Central memory CD8-positive, alpha-beta T cell (primary cell): ENCODE measurements around the gene SLC25A40.
"Not testable (repeated sequence)": the region's sequence is repeated elsewhere in the genome, so short reads cannot be mapped to it uniquely, and the experiment has no call there.

Experiments
- ATAC-seq: fragments of 150-1000 bp; cut with Tn5 transposase; replicated peaks from 2 replicates; pipeline ENCODE4 v1.10.0; 2022; ENCODE audit warnings: mild to moderate bottlenecking, moderate FRiP score, moderate number of reproducible peaks; ENCODE audit not compliant: poor library complexity, severe bottlenecking; ENCODE audit errors: extremely low read depth
- DNase-seq, 2 donors: peaks; one replicate each; pipeline ENCODE4 v3.0.0; 2021; ENCODE audit warnings: low spot score in 2 of 2
- H3K27ac Mint-ChIP-seq: one replicate; pipeline ENCODE4 v1.8.0; 2022; ENCODE audit warnings: low read depth, mild to moderate bottlenecking, moderate library complexity, mixed read lengths
- H3K27me3 Mint-ChIP-seq: one replicate; pipeline ENCODE4 v1.8.0; 2022; ENCODE audit warnings: mixed read lengths
- H3K36me3 Mint-ChIP-seq: one replicate; pipeline ENCODE4 v1.8.0; 2022; ENCODE audit warnings: mild to moderate bottlenecking, moderate library complexity, mixed read lengths; ENCODE audit not compliant: insufficient read depth
- H3K4me1 Mint-ChIP-seq: one replicate; pipeline ENCODE4 v1.8.0; 2022; ENCODE audit warnings: mixed read lengths
- H3K4me3 Mint-ChIP-seq: one replicate; pipeline ENCODE4 v1.8.0; 2022; ENCODE audit warnings: mild to moderate bottlenecking, moderate library complexity, mixed read lengths
- H3K9me3 Mint-ChIP-seq: one replicate; pipeline ENCODE4 v1.8.0; 2022; ENCODE audit warnings: mixed read lengths

Gene SLC25A40

GRCh38 chr7:87882151-87882937 lies 6.2 kb upstream of the SLC25A40 start:
- Mint-ChIP-seq H3K36me3 (peaks cover 16% of the 10 kb centered on the region), H3K27me3 (no peaks in the 10 kb centered on the region), H3K4me3 (no peak overlapping the region), H3K9me3 (no peaks in the 10 kb centered on the region), H3K27ac (peak overlapping the region; percentile 43), H3K4me1 (peaks cover 29% of the 10 kb centered on the region)
- DNase-seq (no peak), ATAC-seq (no peak)

DNA sequence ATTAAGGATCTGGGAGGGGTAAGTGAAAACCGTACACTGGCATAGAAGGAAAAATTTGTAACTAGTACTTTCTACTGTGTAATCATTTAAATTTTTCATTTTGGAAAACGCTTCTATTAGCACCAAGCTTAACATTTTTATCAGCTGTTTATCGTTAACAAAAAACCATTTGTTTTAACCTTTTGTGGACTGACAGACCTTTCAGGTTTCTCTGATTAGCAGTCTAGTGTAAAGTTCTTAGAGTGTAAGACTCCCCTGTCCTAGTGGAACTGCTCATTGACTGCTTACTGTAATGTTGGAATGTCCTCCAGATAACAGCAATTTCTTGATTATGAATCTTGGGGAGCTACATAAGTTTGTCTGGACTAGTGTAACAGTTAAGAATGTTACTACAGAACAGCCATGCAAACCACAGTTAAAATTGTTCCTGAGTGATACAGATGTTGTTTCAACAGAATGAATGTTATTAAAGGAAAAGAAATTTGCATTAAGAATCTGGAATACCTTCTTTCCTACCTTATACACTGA lies 2.1 kb upstream of the SLC25A40 start:
- peaks cover 7% of the 10 kb centered on the region for H3K36me3 Mint-ChIP-seq
- H3K4me3 Mint-ChIP-seq = peak overlapping the region; percentile 96
- H3K4me1 Mint-ChIP-seq = peaks cover 42% of the 10 kb centered on the region
- H3K9me3 Mint-ChIP-seq = no peaks in the 10 kb centered on the region
- DNase-seq (no peak), ATAC-seq (no peak)
- H3K27ac Mint-ChIP-seq = no peak overlapping the region
- no peaks in the 10 kb centered on the region for H3K27me3 Mint-ChIP-seq

GRCh38 chr7:87877366-87878040 lies 1.3 kb upstream of the SLC25A40 start:
- peak overlapping the region; percentile 96 for H3K4me3 Mint-ChIP-seq
- no peak for ATAC-seq
- DNase-seq = no peak
- no peaks in the 10 kb centered on the region for H3K27me3 Mint-ChIP-seq
- H3K27ac Mint-ChIP-seq = peak overlapping the region; percentile 99
- no peaks in the 10 kb centered on the region for H3K9me3 Mint-ChIP-seq
- H3K36me3 Mint-ChIP-seq = peaks cover 7% of the 10 kb centered on the region
- H3K4me1 Mint-ChIP-seq = peaks cover 43% of the 10 kb centered on the region

- Mint-ChIP-seq H3K36me3 (peaks cover 7% of the 10 kb centered on the region), H3K27ac (peak overlapping the region; percentile 99), H3K27me3 (no peaks in the 10 kb centered on the region), H3K4me1 (peaks cover 44% of the 10 kb centered on the region), H3K9me3 (no peaks in the 10 kb centered on the region), H3K4me3 (peak overlapping the region; percentile 96)
- DNase-seq = peak in 1 of 2 donors; percentile 21
- ATAC-seq = peak; percentile 29
These were observed 692 bp upstream of the SLC25A40 start for GRCh38 chr7:87876869-87877234.

DNA sequence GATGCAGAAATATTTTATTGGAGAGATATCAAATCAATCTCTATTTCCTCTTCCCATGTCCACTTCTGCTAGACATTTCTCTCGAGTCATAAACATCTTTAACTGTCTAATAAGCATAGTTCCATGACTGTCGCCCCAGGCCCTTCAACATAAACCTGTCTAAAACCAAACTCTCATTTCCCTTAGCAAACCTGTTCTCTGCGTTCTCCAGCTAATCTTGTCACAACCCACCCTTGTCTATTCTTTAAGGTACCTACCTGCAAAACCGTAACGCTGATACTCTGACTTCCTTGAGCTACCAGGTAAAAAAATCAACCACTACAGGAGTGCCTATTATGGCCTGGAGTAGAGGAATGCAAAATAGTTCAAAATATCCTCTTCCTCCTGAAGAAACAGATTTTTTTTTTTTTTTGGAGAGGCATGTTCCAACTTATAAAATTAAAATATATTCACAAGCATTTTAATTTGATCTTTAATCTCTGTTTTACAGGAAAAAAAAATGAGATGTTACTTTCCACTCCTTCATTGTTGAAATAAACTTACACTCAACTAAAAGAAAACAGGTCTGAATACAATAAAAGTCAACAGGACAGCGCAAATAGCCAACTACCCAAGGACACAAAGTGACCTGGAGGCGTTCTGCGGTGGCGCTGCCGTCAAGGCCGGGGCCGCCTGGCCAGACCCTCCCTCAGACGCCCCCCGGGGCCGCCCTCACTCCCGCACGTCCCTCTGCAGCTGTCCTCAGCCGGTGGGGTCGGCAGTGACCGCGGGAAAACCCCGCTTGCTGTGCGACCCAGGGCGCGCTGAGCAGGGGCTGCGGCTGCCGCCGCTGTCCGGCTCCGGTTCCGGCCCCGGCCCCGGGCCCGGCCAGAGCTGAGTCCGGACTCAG lies 765 bp downstream of the SLC25A40 start:
- Mint-ChIP-seq H3K36me3 (peaks cover 7% of the 10 kb centered on the region), H3K27me3 (no peaks in the 10 kb centered on the region), H3K9me3 (no peaks in the 10 kb centered on the region), H3K4me1 (peaks cover 36% of the 10 kb centered on the region), H3K4me3 (peak overlapping the region; percentile 96), H3K27ac (peak overlapping the region; percentile 99)
- DNase-seq = no peak
- ATAC-seq = no peak

DNA sequence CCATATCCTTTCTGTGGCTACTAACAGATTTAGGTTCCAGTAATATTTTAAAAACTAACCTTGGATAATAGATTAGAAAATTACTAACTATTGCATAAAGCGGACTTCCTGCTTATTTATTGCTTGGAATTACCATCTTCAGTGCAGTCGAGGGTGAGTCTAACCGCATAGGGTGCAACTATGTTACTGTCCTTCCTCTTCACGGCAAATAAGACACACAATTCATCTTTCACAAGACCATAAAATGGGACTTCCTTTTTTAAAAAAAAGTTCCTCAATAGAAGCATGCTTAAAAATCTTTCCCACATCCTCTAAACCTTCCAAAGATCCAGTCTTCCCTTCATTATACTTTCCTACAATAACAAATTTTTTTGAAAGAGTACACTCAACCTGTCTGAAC lies 2.1 kb downstream of the SLC25A40 start:
- peak overlapping the region; percentile 99 for H3K27ac Mint-ChIP-seq
- H3K4me3 Mint-ChIP-seq = peak overlapping the region; percentile 96
- DNase-seq (no peak), ATAC-seq (no peak)
- H3K9me3 Mint-ChIP-seq = no peaks in the 10 kb centered on the region
- no peaks in the 10 kb centered on the region for H3K27me3 Mint-ChIP-seq
- peaks cover 33% of the 10 kb centered on the region for H3K4me1 Mint-ChIP-seq
- peaks cover 5% of the 10 kb centered on the region for H3K36me3 Mint-ChIP-seq

DNA sequence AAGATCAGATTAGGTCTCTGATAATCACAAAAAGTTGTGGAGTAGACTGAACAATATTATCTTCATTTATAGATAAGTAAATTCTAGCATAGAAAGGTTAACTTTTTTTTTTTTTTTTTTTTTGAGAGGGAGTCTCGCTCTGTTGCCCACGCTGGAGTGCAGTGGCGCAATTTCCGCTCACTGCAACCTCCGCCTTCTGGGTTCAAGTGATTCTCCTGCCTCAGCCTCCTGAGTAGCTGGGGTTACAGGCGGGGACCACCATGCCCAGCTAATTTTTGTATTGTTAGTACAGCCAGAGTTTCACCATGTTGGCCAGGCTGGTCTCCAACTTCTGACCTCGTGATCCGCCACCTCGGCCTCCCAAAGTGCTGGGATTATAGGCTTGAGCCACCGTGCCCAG lies 2.8 kb downstream of the SLC25A40 start:
- H3K9me3 Mint-ChIP-seq, ATAC-seq, H3K36me3 Mint-ChIP-seq, H3K27me3 Mint-ChIP-seq, H3K4me3 Mint-ChIP-seq, DNase-seq: not testable (repeated sequence)
- Mint-ChIP-seq H3K4me1 (peaks cover 33% of the 10 kb centered on the region), H3K27ac (peak overlapping the region; percentile 99)

DNA sequence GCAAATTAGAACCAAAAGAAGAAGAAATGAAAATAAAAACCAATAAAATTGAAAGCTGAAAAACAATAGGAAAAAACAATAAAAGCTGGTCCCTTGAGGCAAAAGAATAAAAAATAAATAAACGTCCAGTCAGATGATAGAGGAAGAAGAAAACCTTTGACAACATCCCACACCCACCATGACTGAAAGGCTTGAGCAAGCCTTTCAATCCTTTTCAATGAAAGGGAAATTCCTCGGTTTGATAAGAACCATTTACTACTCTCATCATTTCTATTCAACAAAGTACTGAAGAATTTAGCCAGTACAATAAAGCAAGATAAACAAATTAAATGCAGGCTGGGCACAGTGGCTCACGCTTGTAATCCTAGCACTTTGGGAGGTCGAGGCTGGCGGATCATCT lies 3.8 kb downstream of the SLC25A40 start:
- peaks cover 3% of the 10 kb centered on the region for H3K9me3 Mint-ChIP-seq
- DNase-seq = no peak
- H3K27me3 Mint-ChIP-seq = no peaks in the 10 kb centered on the region
- ATAC-seq = no peak
- peaks cover 33% of the 10 kb centered on the region for H3K4me1 Mint-ChIP-seq
- peaks cover 5% of the 10 kb centered on the region for H3K36me3 Mint-ChIP-seq
- peak overlapping the region; percentile 32 for H3K27ac Mint-ChIP-seq
- no peak overlapping the region for H3K4me3 Mint-ChIP-seq

DNA sequence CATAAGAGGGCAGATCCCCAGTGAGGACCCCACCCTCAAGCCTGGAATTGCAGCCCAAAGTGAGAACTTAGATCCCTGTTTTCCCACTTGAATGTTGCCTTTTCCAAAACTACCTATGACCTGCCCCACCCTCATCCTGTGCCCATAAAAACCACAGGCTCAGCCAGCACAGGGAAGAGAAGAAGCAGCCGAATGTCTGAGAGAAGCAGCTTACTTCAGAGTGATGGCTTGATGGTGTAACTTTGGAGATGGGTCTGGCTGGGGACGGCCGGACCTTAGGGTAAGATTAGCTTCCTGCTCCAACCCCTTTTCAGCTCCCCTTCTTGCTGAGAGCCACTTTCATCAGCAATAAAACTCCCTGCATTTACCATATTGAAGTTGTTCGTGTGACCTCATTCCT lies 5.7 kb downstream of the SLC25A40 start:
- Mint-ChIP-seq H3K36me3 (peaks cover 8% of the 10 kb centered on the region), H3K4me3 (no peak overlapping the region), H3K27ac (no peak overlapping the region), H3K27me3 (no peaks in the 10 kb centered on the region), H3K9me3 (peaks cover 14% of the 10 kb centered on the region), H3K4me1 (peaks cover 32% of the 10 kb centered on the region)
- DNase-seq (no peak), ATAC-seq (no peak)

DNA sequence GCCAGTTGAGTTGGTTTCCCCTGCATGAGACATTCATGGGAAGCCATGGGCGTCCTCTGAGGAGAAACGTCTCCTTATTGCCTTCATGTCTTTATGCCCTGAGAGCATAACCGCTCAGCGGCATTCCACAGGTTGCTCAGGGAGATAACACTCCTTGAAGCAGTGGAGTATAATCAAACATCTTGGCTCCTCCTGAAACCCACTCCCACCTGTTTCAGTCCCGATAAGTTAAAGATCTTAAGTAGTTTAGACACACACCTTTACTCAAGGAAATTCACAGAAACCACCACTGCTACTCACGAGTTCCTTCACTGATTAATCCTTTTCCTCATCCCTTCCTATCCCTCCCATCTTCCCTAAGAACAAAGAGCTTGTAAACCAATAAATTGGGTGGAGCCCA lies 9.6 kb downstream of the SLC25A40 start:
- Mint-ChIP-seq H3K4me1 (peaks cover 12% of the 10 kb centered on the region), H3K36me3 (peaks cover 10% of the 10 kb centered on the region), H3K9me3 (peaks cover 14% of the 10 kb centered on the region)
- not testable (repeated sequence) for DNase-seq, H3K27me3 Mint-ChIP-seq, H3K27ac Mint-ChIP-seq, H3K4me3 Mint-ChIP-seq, ATAC-seq

- Mint-ChIP-seq H3K9me3 (peaks cover 14% of the 10 kb centered on the region), H3K27ac (no peak overlapping the region), H3K27me3 (no peaks in the 10 kb centered on the region), H3K4me3 (no peak overlapping the region), H3K4me1 (peaks cover 12% of the 10 kb centered on the region), H3K36me3 (peaks cover 10% of the 10 kb centered on the region)
- DNase-seq = no peak
- no peak for ATAC-seq
These were observed 10.1 kb downstream of the SLC25A40 start for GRCh38 chr7:87866089-87866488.

DNA sequence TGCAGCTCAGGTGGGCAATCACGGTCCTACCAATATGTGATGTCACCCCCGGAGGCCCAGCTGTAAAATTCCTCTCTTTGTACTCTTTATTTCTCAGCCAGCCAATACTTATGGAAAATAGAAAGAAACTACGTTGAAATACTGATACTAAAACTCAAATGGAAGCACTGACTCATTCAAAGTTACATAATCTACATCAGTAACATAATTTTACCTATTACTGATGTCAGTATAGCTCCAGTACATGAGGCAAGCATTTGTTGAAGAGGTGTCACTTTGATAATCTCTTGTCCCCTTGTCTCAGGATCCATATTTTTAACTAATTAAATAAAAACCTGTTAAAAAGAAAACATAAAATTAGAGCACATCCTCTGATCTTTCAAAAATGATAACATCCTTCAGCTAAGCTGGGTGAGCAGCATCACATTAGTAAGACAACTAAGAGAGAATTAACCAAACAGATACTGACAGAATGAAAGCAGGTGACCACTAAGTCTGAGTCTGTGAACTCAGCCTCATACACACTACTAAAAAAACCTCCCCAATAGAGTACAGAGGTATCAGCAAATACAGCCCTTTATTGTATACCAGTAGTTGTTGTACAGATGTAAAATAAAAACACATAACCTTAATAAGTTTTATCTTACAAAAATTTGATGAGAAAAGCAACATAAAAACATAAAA lies 17.6 kb downstream of the SLC25A40 start:
- Mint-ChIP-seq H3K27ac (no peak overlapping the region), H3K27me3 (no peaks in the 10 kb centered on the region), H3K4me1 (peaks cover 11% of the 10 kb centered on the region), H3K4me3 (no peak overlapping the region), H3K9me3 (no peaks in the 10 kb centered on the region), H3K36me3 (peaks cover 14% of the 10 kb centered on the region)
- ATAC-seq (no peak), DNase-seq (no peak)
